Panc1 (cell line): ENCODE measurements around the gene SPSB3.

ENCODE experiments used
- SIN3A ChIP-seq: IDR thresholded peaks from 2 replicates; pipeline ENCODE4 v1.6.1; 2012; ENCODE audit warnings: low read depth, mild to moderate bottlenecking, low read length, moderate library complexity, borderline replicate concordance; ENCODE audit not compliant: insufficient read depth
- TCF7L2 ChIP-seq: IDR thresholded peaks from 2 replicates; pipeline ENCODE4 v1.6.1; 2011; ENCODE audit warnings: mild to moderate bottlenecking, low read depth, low read length, inconsistent platforms
- TF ChIP-seq, protein P1 (sequence below): fragments of 450-650 bp; IDR thresholded peaks from 2 replicates; pipeline ENCODE4 v1.5.1; 2017; ENCODE audit warnings: mild to moderate bottlenecking

DNA sequence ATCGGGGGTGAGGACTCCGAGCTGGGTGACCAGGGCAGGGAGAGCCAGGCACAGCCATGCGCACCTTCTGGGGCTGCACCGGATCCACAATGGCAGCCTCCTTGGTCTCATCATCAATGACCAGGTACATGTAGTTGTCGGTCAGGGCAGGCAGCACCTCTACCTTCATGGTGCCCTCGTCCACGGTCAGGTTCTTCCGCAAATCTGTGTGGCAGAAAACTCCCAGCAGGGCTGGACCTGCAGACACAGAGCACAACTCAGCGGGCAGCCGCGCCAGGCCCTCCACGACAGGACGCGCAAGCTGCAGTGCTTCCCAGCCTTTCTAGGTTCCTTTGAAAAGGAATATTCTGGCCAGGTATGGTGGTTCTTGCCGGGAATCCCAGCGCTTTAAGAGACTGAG is 40.4 kb upstream of the SPSB3 start:
- TF ChIP-seq, protein P1, sequence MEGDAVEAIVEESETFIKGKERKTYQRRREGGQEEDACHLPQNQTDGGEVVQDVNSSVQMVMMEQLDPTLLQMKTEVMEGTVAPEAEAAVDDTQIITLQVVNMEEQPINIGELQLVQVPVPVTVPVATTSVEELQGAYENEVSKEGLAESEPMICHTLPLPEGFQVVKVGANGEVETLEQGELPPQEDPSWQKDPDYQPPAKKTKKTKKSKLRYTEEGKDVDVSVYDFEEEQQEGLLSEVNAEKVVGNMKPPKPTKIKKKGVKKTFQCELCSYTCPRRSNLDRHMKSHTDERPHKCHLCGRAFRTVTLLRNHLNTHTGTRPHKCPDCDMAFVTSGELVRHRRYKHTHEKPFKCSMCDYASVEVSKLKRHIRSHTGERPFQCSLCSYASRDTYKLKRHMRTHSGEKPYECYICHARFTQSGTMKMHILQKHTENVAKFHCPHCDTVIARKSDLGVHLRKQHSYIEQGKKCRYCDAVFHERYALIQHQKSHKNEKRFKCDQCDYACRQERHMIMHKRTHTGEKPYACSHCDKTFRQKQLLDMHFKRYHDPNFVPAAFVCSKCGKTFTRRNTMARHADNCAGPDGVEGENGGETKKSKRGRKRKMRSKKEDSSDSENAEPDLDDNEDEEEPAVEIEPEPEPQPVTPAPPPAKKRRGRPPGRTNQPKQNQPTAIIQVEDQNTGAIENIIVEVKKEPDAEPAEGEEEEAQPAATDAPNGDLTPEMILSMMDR: no peak
- no peak for TF ChIP-seq SIN3A
- no peak for TF ChIP-seq TCF7L2
